IPS-15b (cell line): ENCODE measurements around the gene C2orf74.

Experiments used
- H3K27me3 ChIP-seq: one replicate; pipeline ENCODE4 v1.6.1; 2013; ENCODE audit warnings: low read length; ENCODE audit not compliant: control insufficient read depth, insufficient read depth
- H3K36me3 ChIP-seq: one replicate; pipeline ENCODE4 v1.6.1; 2013; ENCODE audit warnings: low read length; ENCODE audit not compliant: control insufficient read depth, insufficient read depth
- H3K4me1 ChIP-seq: one replicate; pipeline ENCODE4 v1.6.1; 2013; ENCODE audit warnings: mild to moderate bottlenecking, low read length; ENCODE audit not compliant: control insufficient read depth, insufficient read depth
- H3K4me3 ChIP-seq: one replicate; pipeline ENCODE4 v1.5.1; 2013; ENCODE audit warnings: low read depth, low read length
- H3K9ac ChIP-seq: one replicate; pipeline ENCODE4 v1.6.1; 2013; ENCODE audit warnings: low read depth, mild to moderate bottlenecking, low read length
- H3K9me3 ChIP-seq: one replicate; pipeline ENCODE4 v1.6.1; 2013; ENCODE audit warnings: mild to moderate bottlenecking, low read length; ENCODE audit not compliant: control insufficient read depth, insufficient read depth

C2orf74 gene

DNA sequence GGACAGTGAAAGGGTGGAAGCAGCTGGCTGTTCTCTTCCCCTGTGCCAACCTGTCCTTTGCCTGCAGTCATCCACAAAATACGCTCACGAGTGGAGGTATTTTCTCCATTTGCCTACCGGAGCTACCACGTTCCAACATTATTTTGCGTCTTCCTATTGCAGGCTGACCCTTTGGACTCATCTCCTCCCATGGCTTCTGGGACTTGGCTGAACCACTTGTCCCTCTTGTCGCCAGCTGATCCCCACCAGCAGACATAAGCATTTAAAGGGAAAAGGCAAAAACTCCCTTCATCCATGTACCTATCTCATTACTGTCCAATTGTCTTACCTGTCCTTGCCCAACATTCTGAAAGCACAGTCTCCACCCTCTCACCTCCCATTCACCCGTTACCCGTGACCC is 13.0 kb downstream of the C2orf74 start:
- H3K9ac ChIP-seq: no peak overlapping the region
- H3K27me3 ChIP-seq: peaks cover 14% of the 10 kb centered on the region
- H3K36me3 ChIP-seq: no peaks in the 10 kb centered on the region
- H3K9me3 ChIP-seq: no peaks in the 10 kb centered on the region
- peaks cover 13% of the 10 kb centered on the region for H3K4me1 ChIP-seq
- H3K4me3 ChIP-seq: no peak overlapping the region

- peaks cover 13% of the 10 kb centered on the region for H3K4me1 ChIP-seq
- H3K4me3 ChIP-seq: peak overlapping the region; percentile 72
- H3K27me3 ChIP-seq: peaks cover 14% of the 10 kb centered on the region
- peak overlapping the region; percentile 89 for H3K9ac ChIP-seq
- no peaks in the 10 kb centered on the region for H3K9me3 ChIP-seq
- peaks cover 7% of the 10 kb centered on the region for H3K36me3 ChIP-seq
Measured at GRCh38 chr2:61176755-61177726, 15.1 kb downstream of the C2orf74 start.

DNA sequence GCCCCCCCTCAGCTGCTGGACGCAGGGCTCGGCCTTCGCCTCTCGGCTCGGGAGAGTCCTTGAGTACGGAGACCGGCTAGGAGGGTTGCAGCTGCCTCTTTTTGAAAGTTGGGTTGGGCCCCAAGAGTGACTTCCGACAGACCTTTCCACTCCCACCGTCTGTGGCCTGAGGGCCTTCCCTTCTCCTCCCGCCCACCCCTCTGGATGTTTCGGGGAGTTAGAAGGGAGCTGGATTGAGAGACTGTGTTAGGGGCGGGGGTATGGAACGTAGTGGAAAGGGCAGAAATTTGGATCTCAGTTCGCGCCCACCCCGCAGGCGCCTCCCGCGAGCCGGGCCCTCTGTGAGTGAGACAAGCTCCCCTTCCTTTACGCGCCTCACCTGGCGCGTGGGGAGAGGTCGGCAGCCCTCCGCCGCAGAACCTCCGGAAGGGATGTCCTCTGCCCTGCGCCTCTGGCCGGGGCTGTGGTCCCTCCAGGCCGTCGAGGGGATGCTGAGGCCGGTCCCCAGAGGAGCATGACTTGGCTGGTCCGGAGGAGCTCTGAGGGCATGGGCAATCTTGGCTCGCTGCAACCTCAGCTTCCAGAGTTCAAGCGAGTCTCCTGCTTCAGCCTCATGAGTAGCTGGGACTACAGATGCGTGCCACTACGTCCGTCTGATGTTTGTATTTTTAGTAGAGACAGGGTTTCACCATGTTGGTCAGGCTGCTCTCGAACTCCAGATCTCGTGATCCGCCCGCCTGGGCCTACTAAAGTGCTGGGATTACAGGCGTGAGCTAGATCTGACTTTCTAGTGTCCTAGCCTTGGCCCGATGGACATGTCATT is 15.9 kb downstream of the C2orf74 start:
- Histone ChIP-seq H3K4me1 (peaks cover 13% of the 10 kb centered on the region), H3K9me3 (no peaks in the 10 kb centered on the region), H3K9ac (peak overlapping the region; percentile 89), H3K4me3 (peak overlapping the region; percentile 72), H3K27me3 (peaks cover 14% of the 10 kb centered on the region), H3K36me3 (peaks cover 7% of the 10 kb centered on the region)

DNA sequence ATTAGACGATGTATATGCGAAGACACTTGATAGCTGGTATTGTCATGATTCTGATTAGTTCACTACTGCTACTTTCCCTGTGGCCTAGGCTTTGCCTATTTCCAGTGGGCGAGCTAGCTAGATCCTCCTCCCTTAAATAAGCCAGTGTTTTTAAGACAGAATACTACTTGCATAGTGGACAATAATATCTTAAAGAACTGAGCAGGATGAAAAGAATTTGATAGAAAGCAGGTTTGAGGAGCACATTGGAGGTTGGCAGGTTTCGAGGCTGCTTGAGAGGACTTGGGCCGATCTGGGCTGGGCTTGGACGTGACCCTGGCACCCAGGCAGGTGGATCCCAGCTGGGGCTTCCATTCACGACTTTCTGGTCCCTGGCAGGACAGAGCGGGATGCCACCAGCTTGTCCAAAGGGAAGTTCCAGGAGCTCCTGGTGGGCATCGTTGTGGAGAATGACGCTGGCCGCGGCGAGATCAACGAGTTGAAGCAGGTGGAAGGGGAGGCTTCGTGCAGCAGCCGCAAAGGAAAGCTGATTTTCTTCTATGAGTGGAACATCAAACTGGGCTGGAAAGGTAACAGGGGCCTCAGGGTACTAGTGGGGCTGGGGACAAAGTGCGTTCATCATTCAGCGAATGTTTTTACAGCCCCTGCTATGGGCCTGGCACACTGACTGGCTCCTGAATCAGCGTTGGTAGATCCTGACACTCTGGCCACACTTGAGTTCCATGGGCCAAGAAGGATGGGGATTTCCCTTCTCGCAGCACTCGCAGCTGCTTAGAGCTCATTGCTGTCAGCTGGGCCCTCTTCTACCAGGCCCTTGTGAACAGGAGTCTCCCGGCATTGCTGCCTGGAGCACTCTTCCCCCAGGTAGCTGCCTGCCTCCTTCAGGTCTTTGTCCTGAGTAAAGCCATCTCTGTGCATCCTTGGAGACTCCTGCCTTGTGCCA is 16.9 kb downstream of the C2orf74 start:
- no peaks in the 10 kb centered on the region for H3K9me3 ChIP-seq
- no peak overlapping the region for H3K9ac ChIP-seq
- no peak overlapping the region for H3K4me3 ChIP-seq
- H3K36me3 ChIP-seq: peaks cover 7% of the 10 kb centered on the region
- peaks cover 13% of the 10 kb centered on the region for H3K4me1 ChIP-seq
- peaks cover 14% of the 10 kb centered on the region for H3K27me3 ChIP-seq

DNA sequence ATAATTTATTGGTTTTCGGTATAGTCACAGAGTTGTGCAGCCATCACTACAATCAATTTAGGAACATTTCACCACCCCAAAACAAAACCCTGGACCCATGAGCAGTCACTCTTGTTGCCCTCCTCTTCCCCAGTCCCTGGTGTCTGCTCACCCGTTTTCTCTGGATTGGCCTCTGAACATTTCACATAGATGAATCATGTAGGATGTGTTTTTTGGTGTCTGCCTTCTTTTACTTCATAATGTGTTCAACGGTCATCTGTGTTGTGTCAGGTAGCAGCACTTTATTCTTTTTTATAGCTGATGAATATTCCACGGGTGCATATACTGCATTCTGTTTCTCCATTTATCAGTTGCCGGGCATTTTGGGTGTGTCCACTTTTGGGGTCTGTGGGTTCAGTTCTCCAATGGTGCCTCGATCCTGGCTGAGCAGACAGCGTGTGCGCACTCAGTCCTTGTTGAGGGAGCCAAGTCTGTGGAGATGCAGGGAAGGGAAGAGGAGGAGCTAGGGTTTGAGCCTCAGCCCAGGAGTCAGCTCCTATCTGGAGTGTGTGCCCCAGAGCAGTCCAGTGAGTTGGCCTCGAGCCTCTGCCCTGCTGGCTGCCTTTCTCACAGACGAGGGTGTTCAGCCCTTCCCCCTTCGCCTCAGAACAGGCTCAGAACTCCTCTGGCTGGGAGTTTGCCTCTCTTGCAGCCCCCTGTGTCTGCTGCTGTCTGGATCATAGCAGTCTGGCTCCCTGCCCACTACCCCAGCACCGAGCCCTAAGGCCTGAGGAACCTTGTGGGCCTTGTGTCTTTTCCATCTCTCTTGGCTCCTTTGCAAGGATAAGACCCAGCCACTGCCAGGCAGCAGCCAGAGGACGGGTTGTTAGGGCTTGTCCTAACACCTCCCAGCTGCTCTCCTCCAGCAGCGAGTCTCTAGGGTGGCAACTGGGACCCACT is 18.0 kb downstream of the C2orf74 start:
- no peak overlapping the region for H3K4me3 ChIP-seq
- no peaks in the 10 kb centered on the region for H3K9me3 ChIP-seq
- peaks cover 15% of the 10 kb centered on the region for H3K4me1 ChIP-seq
- H3K9ac ChIP-seq: peak overlapping the region; percentile 16
- H3K36me3 ChIP-seq: peaks cover 7% of the 10 kb centered on the region
- peaks cover 13% of the 10 kb centered on the region for H3K27me3 ChIP-seq

- Histone ChIP-seq H3K27me3 (peaks cover 6% of the 10 kb centered on the region), H3K4me1 (peaks cover 21% of the 10 kb centered on the region), H3K36me3 (peaks cover 7% of the 10 kb centered on the region), H3K9me3 (no peaks in the 10 kb centered on the region), H3K4me3 (no peak overlapping the region), H3K9ac (no peak overlapping the region)
Measured at GRCh38 chr2:61180686-61181085, 18.7 kb downstream of the C2orf74 start.

DNA sequence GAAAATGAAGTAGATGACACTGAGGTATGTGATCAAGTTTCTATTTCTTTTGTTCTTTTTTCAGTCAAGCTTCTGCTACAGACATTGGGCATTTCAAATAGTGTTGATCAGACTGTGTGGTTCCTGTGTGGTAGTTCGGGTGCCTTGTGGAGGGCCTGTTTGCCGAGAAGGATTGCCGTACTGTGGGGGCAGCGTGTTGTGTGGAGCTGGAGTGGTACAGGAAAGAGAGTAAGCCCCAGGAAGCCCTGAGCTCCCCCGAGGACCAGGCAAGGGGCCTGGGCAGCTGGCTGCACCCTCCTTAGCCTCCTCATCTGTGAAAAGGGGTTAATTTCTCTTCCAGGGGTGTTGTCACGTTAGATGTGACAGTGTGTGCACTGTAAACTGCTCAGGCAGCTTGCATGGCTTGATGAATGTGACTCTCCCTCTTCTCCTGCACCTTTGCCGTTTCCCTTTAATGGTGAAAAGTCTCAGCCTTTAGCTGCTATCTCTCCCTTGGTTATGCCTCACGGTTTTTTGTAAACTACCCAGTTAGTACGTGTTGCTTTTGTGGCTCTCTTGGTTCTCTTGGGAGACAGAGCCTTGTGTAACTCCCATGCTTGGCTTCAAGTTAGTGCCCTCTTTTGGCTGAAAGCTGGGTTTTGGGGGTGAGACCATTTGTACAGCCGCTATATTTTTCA is 19.5 kb downstream of the C2orf74 start:
- peaks cover 7% of the 10 kb centered on the region for H3K36me3 ChIP-seq
- no peak overlapping the region for H3K4me3 ChIP-seq
- no peaks in the 10 kb centered on the region for H3K9me3 ChIP-seq
- peaks cover under 1% of the 10 kb centered on the region for H3K27me3 ChIP-seq
- peaks cover 18% of the 10 kb centered on the region for H3K4me1 ChIP-seq
- no peak overlapping the region for H3K9ac ChIP-seq

DNA sequence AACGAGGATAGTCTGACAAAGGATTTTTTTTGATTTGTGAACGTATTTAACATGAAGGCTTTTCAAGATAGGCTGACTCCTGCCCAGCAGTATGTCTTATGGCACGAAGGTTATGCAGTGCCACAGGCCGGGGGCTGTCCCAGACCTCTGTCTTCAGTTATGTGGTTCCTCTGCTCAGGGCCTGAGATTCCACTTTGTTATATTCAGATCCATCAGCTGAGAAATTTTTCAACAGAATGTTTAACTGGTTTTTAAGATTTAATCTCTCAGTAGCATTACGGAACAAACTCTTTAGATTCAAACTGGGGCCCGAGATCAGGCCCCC is 20.0 kb downstream of the C2orf74 start:
- peaks cover 17% of the 10 kb centered on the region for H3K4me1 ChIP-seq
- H3K9me3 ChIP-seq: no peaks in the 10 kb centered on the region
- no peaks in the 10 kb centered on the region for H3K27me3 ChIP-seq
- H3K4me3 ChIP-seq: no peak overlapping the region
- peaks cover 11% of the 10 kb centered on the region for H3K36me3 ChIP-seq
- no peak overlapping the region for H3K9ac ChIP-seq

DNA sequence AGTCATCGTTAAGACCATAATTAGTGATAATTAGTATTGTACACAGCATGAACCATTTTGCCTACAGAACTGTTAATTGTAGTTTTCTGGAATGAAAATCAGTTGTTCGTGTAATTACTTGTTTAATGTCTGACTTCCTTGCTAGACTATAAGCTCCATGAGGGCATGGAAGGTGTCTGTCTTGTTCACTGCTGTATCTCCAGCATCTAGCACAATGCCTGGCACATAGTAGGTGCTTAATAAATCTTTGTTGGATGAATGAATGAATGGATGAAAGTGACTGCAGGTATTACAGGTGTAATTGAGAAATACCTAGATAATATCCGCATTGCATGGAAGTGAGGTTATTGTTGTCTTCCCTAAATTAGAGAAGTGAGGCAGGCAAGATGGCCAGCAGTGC is 21.8 kb downstream of the C2orf74 start:
- H3K9me3 ChIP-seq: no peaks in the 10 kb centered on the region
- no peak overlapping the region for H3K9ac ChIP-seq
- H3K36me3 ChIP-seq: peaks cover 20% of the 10 kb centered on the region
- H3K27me3 ChIP-seq: no peaks in the 10 kb centered on the region
- no peak overlapping the region for H3K4me3 ChIP-seq
- H3K4me1 ChIP-seq: peaks cover 13% of the 10 kb centered on the region

- Histone ChIP-seq H3K9ac (no peak overlapping the region), H3K4me1 (peaks cover 11% of the 10 kb centered on the region), H3K9me3 (no peaks in the 10 kb centered on the region), H3K4me3 (no peak overlapping the region), H3K36me3 (peaks cover 20% of the 10 kb centered on the region), H3K27me3 (no peaks in the 10 kb centered on the region)
Measured at GRCh38 chr2:61184263-61184662, 22.3 kb downstream of the C2orf74 start.
